ENCODE measurements around the gene ANO6.

- no peak for TF ChIP-seq YY1 (IDR thresholded peaks at IDR 0.05; ENCODE audit: insufficient read depth, insufficient read length)
- TF ChIP-seq ZNF274 (IDR thresholded peaks at IDR 0.05; ENCODE audit: low read depth, low read length) = no peak
These were observed 26.3 kb downstream of the ANO6 start for GRCh38 chr12:45242180-45242579.
